HEK293 (cell line): ENCODE measurements around the gene C2CD2L.

Experiments used
- CTCF ChIA-PET: fragments of 350-600 bp; formaldehyde crosslinking; extraction: SDS; loops from one replicate; lab custom pipeline; 2021; ENCODE audit warnings: antibody characterized with exemption; lab: Yijun Ruan, JAX
- POLR2A ChIA-PET: fragments of 300-600 bp; formaldehyde crosslinking; extraction: SDS; loops from one replicate; lab custom pipeline; 2020; ENCODE audit warnings: antibody characterized with exemption, inconsistent platforms; lab: Yijun Ruan, JAX
- H3K27ac ChIP-seq: fragments of 200-500 bp; sonication (Bioruptor generic); 2 replicates; pipeline ENCODE4 v1.5.1; 2014; ENCODE audit warnings: low read depth, low read length, control low read depth, inconsistent platforms; ENCODE audit errors: extremely low read depth
- H3K36me3 ChIP-seq, 2 experiments: fragments of 200-500 bp in 1 of 2; sonication (Bioruptor generic) in 1 of 2; 1 replicate in 1 of 2; 2 replicates in 1 of 2; pipeline ENCODE4 v1.5.1; 2014 to 2017; ENCODE audit warnings: inconsistent platforms in 2 of 2, low read length in 2 of 2; ENCODE audit not compliant: control insufficient read depth in 2 of 2, insufficient read depth in 1 of 2
- H3K4me1 ChIP-seq: fragments of 200-500 bp; sonication (Bioruptor generic); 2 replicates; pipeline ENCODE4 v1.5.1; 2014; ENCODE audit warnings: mild to moderate bottlenecking, low read length, inconsistent platforms; ENCODE audit not compliant: control insufficient read depth, insufficient read depth
- H3K4me3 ChIP-seq: 2 replicates; pipeline ENCODE4 v1.5.1; 2011; ENCODE audit warnings: low read depth, mild to moderate bottlenecking, control low read depth, low read length, moderate library complexity
- H3K9me3 ChIP-seq: fragments of 200-500 bp; sonication (Bioruptor generic); 2 replicates; pipeline ENCODE4 v1.5.1; 2014; ENCODE audit warnings: low read depth, low read length, inconsistent platforms; ENCODE audit not compliant: control insufficient read depth, insufficient read depth
- GLIS1 ChIP-seq: fragments of 450-650 bp; formaldehyde crosslinking; IDR thresholded peaks from 2 replicates; pipeline ENCODE4 v1.5.1; 2016; ENCODE audit warnings: missing biosample characterization, missing genetic modification characterization
- GLIS2 ChIP-seq: fragments of 450-650 bp; formaldehyde crosslinking; IDR thresholded peaks from 2 replicates; pipeline ENCODE4 v1.5.1; 2016; ENCODE audit warnings: missing biosample characterization, missing genetic modification characterization
- SCRT1 ChIP-seq: fragments of 450-650 bp; formaldehyde crosslinking; IDR thresholded peaks from 2 replicates; pipeline ENCODE4 v1.5.1; 2016; ENCODE audit warnings: missing biosample characterization, missing genetic modification characterization, borderline replicate concordance
- SCRT2 ChIP-seq: fragments of 450-650 bp; formaldehyde crosslinking; IDR thresholded peaks from 2 replicates; pipeline ENCODE4 v1.5.1; 2016; ENCODE audit warnings: missing biosample characterization, missing genetic modification characterization
- SP2 ChIP-seq: fragments of 450-650 bp; formaldehyde crosslinking; IDR thresholded peaks from 2 replicates; pipeline ENCODE4 v1.5.1; 2016; ENCODE audit warnings: missing biosample characterization, missing genetic modification characterization
- SP3 ChIP-seq: fragments of 450-650 bp; formaldehyde crosslinking; IDR thresholded peaks from 2 replicates; pipeline ENCODE4 v1.5.1; 2016; ENCODE audit warnings: missing biosample characterization, missing genetic modification characterization
- YY2 ChIP-seq: fragments of 450-650 bp; formaldehyde crosslinking; IDR thresholded peaks from 2 replicates; pipeline ENCODE4 v1.5.1; 2016; ENCODE audit warnings: missing biosample characterization, missing genetic modification characterization
- ZBTB11 ChIP-seq: fragments of 450-650 bp; formaldehyde crosslinking; conservative IDR thresholded peaks from 2 replicates; pipeline ENCODE4 v1.5.1; 2016; ENCODE audit warnings: low read depth, missing biosample characterization, missing genetic modification characterization
- ZNF335 ChIP-seq: fragments of 450-650 bp; formaldehyde crosslinking; conservative IDR thresholded peaks from 2 replicates; pipeline ENCODE4 v1.5.1; 2016; ENCODE audit warnings: missing biosample characterization, missing genetic modification characterization
- ZNF37A ChIP-seq: fragments of 450-650 bp; IDR thresholded peaks from 2 replicates; pipeline ENCODE4 v1.5.1; 2018; ENCODE audit warnings: missing biosample characterization, missing genetic modification characterization
- ZNF394 ChIP-seq: fragments of 450-650 bp; formaldehyde crosslinking; IDR thresholded peaks from 2 replicates; pipeline ENCODE4 v1.5.1; 2016; ENCODE audit warnings: missing biosample characterization, missing genetic modification characterization, mild to moderate bottlenecking, moderate library complexity, borderline replicate concordance
- TF ChIP-seq, protein P1 (sequence below): fragments of 450-650 bp; formaldehyde crosslinking; IDR thresholded peaks from 2 replicates; pipeline ENCODE4 v1.5.1; 2016; ENCODE audit warnings: missing biosample characterization, missing genetic modification characterization
- TF ChIP-seq, protein P2 (sequence below): fragments of 450-650 bp; formaldehyde crosslinking; IDR thresholded peaks from 2 replicates; pipeline ENCODE4 v1.5.1; 2016; ENCODE audit warnings: missing biosample characterization, missing genetic modification characterization, low read depth

Gene C2CD2L

DNA sequence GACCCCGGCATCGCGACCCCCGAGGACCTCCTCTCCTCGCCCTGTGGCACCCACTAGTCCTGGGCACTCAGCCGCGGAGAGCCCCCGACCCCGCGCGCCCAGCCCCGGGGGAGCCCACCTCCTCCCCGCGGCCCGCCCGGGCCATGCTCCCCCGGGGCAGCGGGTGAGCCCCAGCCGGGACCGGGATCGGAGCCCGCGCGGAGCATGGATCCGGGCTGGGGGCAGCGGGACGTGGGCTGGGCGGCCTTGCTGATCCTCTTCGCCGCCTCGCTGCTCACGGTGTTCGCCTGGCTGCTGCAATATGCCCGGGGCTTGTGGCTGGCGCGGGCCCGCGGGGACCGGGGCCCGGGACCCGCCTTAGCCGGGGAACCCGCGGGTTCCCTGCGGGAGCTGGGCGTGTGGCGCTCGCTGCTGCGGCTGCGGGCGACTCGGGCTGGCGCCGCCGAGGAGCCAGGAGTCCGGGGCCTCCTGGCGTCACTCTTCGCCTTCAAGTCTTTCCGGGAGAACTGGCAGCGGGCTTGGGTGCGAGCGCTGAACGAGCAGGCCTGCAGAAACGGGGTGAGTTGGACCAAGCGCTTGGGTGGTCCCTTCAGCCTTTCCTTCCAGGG, 498 bp downstream of the C2CD2L start (continued):
- TF ChIP-seq GLIS2 (tag by site-specific recombination) (0 out of 2 replicates have a peak, but pooled peaks have one; percentile 8), ZNF335 (tag by site-specific recombination) (0 out of 2 replicates have a peak, but pooled peaks have one; percentile 4), ZNF37A (tag by site-specific recombination) (no peak)

DNA sequence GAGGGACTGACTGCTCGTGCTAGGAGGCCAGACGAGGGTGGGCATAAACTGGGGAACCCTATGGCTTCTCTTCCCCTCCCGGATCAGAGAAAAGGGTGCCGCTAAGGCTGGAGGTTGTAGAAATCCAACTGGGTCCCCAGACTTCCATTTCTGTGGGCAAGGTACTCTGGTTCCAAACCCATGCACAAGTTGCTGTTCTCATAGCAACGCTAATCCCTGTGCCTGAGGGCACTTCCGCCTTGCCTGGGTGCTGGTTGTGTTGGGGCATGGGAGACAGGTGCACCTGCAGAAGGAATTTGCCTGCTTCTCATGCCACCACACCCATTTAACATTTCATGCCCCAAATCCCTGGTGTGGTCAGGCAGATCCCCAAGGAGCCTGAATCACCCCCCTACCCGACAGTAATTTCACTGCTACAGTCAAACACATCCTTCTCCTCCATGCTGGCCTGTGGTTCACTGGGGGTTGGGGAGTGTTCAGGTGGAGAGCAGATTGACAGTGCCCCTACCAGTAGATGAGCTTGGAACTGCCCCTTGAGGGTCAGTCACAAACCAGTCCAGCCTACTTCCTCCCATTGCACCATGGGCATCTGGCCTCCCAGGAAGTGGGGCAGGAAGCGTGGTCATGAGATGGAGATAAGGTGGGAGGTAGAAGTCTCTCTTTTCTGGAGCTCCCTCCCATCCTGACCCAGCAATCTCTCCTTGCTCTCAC, 1.2 kb downstream of the C2CD2L start:
- POLR2A ChIA-PET, result interaction anchor here (1.1 to 5.5 kb wide), 5 partner anchors 13 to 209 kb away, joined by 4 to 51 read pairs (median 7); partner anchors contain the start of genes HINFP and MCAM
- H3K27ac ChIP-seq, result peak overlapping the region; percentile 53; the same call in 1 of the 2 replicates
- no peaks in the 10 kb centered on the region for H3K9me3 ChIP-seq
- peaks cover 0 to 39% of the 10 kb centered on the region in 2 experiments; a peak in 1 of 3 replicates for H3K36me3 ChIP-seq
- no peaks in the 10 kb centered on the region for H3K4me1 ChIP-seq
- CTCF ChIA-PET, result interaction anchor here (0.9 to 1.3 kb wide), 4 partner anchors 9 to 230 kb away, joined by 3 to 4 read pairs (median 3); no protein-coding TSS in a partner anchor
- TF ChIP-seq YY2 (tag by site-specific recombination) (no peak), SP3 (peak; percentile 54; the same call in 1 of the 2 replicates), SP2 (tag by site-specific recombination) (peak; percentile 65), ZNF335 (tag by site-specific recombination) (peak; percentile 51), GLIS1 (peak; percentile 33; the same call in 1 of the 2 replicates), SCRT1 (tag by site-specific recombination) (no peak), ZBTB11 (tag by site-specific recombination) (peak; percentile 35), SCRT2 (tag by site-specific recombination) (0 out of 2 replicates have a peak, but pooled peaks have one; percentile 16), ZNF394 (tag by site-specific recombination) (peak; percentile 53; the same call in 1 of the 2 replicates)
- TF ChIP-seq, protein P1, sequence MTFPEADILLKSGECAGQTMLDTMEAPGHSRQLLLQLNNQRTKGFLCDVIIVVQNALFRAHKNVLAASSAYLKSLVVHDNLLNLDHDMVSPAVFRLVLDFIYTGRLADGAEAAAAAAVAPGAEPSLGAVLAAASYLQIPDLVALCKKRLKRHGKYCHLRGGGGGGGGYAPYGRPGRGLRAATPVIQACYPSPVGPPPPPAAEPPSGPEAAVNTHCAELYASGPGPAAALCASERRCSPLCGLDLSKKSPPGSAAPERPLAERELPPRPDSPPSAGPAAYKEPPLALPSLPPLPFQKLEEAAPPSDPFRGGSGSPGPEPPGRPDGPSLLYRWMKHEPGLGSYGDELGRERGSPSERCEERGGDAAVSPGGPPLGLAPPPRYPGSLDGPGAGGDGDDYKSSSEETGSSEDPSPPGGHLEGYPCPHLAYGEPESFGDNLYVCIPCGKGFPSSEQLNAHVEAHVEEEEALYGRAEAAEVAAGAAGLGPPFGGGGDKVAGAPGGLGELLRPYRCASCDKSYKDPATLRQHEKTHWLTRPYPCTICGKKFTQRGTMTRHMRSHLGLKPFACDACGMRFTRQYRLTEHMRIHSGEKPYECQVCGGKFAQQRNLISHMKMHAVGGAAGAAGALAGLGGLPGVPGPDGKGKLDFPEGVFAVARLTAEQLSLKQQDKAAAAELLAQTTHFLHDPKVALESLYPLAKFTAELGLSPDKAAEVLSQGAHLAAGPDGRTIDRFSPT (tag by site-specific recombination), result peak; percentile 52; the same call in 1 of the 2 replicates
- peak overlapping the region; percentile 79 for H3K4me3 ChIP-seq

- peaks cover 0 to 43% of the 10 kb centered on the region in 2 experiments; a peak in 1 of 3 replicates for H3K36me3 ChIP-seq
- TF ChIP-seq, protein P2, sequence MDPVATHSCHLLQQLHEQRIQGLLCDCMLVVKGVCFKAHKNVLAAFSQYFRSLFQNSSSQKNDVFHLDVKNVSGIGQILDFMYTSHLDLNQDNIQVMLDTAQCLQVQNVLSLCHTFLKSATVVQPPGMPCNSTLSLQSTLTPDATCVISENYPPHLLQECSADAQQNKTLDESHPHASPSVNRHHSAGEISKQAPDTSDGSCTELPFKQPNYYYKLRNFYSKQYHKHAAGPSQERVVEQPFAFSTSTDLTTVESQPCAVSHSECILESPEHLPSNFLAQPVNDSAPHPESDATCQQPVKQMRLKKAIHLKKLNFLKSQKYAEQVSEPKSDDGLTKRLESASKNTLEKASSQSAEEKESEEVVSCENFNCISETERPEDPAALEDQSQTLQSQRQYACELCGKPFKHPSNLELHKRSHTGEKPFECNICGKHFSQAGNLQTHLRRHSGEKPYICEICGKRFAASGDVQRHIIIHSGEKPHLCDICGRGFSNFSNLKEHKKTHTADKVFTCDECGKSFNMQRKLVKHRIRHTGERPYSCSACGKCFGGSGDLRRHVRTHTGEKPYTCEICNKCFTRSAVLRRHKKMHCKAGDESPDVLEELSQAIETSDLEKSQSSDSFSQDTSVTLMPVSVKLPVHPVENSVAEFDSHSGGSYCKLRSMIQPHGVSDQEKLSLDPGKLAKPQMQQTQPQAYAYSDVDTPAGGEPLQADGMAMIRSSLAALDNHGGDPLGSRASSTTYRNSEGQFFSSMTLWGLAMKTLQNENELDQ (tag by site-specific recombination), result no peak
- ChIA-PET CTCF (interaction anchor here (0.9 to 1.3 kb wide), 7 partner anchors 9 to 419 kb away, joined by 3 to 4 read pairs (median 3); partner anchors contain the start of gene CBL), POLR2A (interaction anchor here (1.1 to 5.5 kb wide), 5 partner anchors 12 to 208 kb away, joined by 4 to 51 read pairs (median 7); partner anchors contain the start of genes HINFP and MCAM)
- no peaks in the 10 kb centered on the region for H3K4me1 ChIP-seq
- H3K4me3 ChIP-seq, result no peak overlapping the region
- H3K9me3 ChIP-seq, result no peaks in the 10 kb centered on the region
- no peak overlapping the region for H3K27ac ChIP-seq
Measured at GRCh38 chr11:119108857-119109221, 1.7 kb downstream of the C2CD2L start.
